Activated CD8-positive, alpha-beta memory T cell treated with anti-CD3 and anti-CD28 coated beads for 1 hour (primary cell): ENCODE data around the gene TM4SF20.
"Not testable (repeated sequence)": the region's sequence is repeated elsewhere in the genome, so short reads cannot be mapped to it uniquely, and the experiment has no call there.

Source experiments
- DNase-seq, 2 donors: peaks; one replicate each; pipeline ENCODE4 v3.0.0-alpha.2; 2020; ENCODE audit warnings: low read depth in 1 of 2; ENCODE audit errors: extremely low read depth in 1 of 2

TM4SF20 gene

GRCh38 chr2:227398684-227399670 lies 19.9 kb upstream of the TM4SF20 start:
- no peak for DNase-seq

GRCh38 chr2:227397562-227397961 lies 18.5 kb upstream of the TM4SF20 start:
- no peak for DNase-seq

- DNase-seq: no peak
Observed at GRCh38 chr2:227395556-227395955, 16.4 kb upstream of the TM4SF20 start.

GRCh38 chr2:227394401-227394800 lies 15.3 kb upstream of the TM4SF20 start:
- DNase-seq: no peak

GRCh38 chr2:227390468-227391256 lies 11.6 kb upstream of the TM4SF20 start:
- DNase-seq: no peak

GRCh38 chr2:227389661-227390060 lies 10.6 kb upstream of the TM4SF20 start:
- no peak for DNase-seq

- DNase-seq: no peak
Observed at GRCh38 chr2:227389231-227389630, 10.1 kb upstream of the TM4SF20 start.

GRCh38 chr2:227388537-227389011 lies 9.5 kb upstream of the TM4SF20 start:
- DNase-seq: no peak

GRCh38 chr2:227387583-227387982 lies 8.5 kb upstream of the TM4SF20 start, which contains the start of gene SCYGR1:
SCYGR1 (minus strand) TSS chr2:227387949; CDS start chr2:227387949, 0 bp downstream.
- not testable (repeated sequence) for DNase-seq

GRCh38 chr2:227386630-227387029 lies 7.5 kb upstream of the TM4SF20 start:
- no peak for DNase-seq

- DNase-seq: no peak
Observed at GRCh38 chr2:227383686-227384085, 4.6 kb upstream of the TM4SF20 start.

- not testable (repeated sequence) for DNase-seq
Observed at GRCh38 chr2:227382241-227382835, 3.2 kb upstream of the TM4SF20 start.

- no peak for DNase-seq
Observed at GRCh38 chr2:227378371-227378782, 729 bp downstream of the TM4SF20 start.

- no peak for DNase-seq
Observed at GRCh38 chr2:227377467-227378351, 1.4 kb downstream of the TM4SF20 start.

GRCh38 chr2:227376656-227377396 lies 2.3 kb downstream of the TM4SF20 start:
- no peak for DNase-seq

- no peak for DNase-seq
Observed at GRCh38 chr2:227374158-227374557, 4.9 kb downstream of the TM4SF20 start.

- no peak for DNase-seq
Observed at GRCh38 chr2:227373389-227373788, 5.7 kb downstream of the TM4SF20 start.

- no peak for DNase-seq
Observed at GRCh38 chr2:227370791-227371312, 8.3 kb downstream of the TM4SF20 start.

GRCh38 chr2:227370092-227370491 lies 9.0 kb downstream of the TM4SF20 start:
- DNase-seq: no peak
